Activated T-cell treated with anti-CD3 and anti-CD28 coated beads, Interleukin-2, amount 50 U/mL, for 24 hours (primary cell): ENCODE measurements around the gene MAN2B2.
A peak's percentile ranks its signal among the peaks of the same experiment; 100 is the strongest.
"Not testable (repeated sequence)": the region's sequence is repeated elsewhere in the genome, so short reads cannot be mapped to it uniquely, and the experiment has no call there.

Source experiments
- DNase-seq: peaks from one replicate; pipeline ENCODE4 v3.0.0-alpha.2; 2020
- H3K27ac Mint-ChIP-seq: 2 replicates; pipeline ENCODE4 v1.8.0; 2020; ENCODE audit warnings: mild to moderate bottlenecking, mixed read lengths
- H3K27me3 Mint-ChIP-seq: 2 replicates; pipeline ENCODE4 v1.8.0; 2020; ENCODE audit warnings: mixed read lengths
- H3K36me3 Mint-ChIP-seq: 2 replicates; pipeline ENCODE4 v1.8.0; 2020; ENCODE audit warnings: low read depth, mixed read lengths
- H3K4me1 Mint-ChIP-seq: 2 replicates; pipeline ENCODE4 v1.8.0; 2020; ENCODE audit warnings: low read depth, mixed read lengths
- H3K4me3 Mint-ChIP-seq: 2 replicates; pipeline ENCODE4 v1.8.0; 2020; ENCODE audit warnings: mild to moderate bottlenecking, moderate library complexity, mixed read lengths
- H3K9me3 Mint-ChIP-seq: 2 replicates; pipeline ENCODE4 v1.8.0; 2020; ENCODE audit warnings: mixed read lengths

The MAN2B2 gene

DNA sequence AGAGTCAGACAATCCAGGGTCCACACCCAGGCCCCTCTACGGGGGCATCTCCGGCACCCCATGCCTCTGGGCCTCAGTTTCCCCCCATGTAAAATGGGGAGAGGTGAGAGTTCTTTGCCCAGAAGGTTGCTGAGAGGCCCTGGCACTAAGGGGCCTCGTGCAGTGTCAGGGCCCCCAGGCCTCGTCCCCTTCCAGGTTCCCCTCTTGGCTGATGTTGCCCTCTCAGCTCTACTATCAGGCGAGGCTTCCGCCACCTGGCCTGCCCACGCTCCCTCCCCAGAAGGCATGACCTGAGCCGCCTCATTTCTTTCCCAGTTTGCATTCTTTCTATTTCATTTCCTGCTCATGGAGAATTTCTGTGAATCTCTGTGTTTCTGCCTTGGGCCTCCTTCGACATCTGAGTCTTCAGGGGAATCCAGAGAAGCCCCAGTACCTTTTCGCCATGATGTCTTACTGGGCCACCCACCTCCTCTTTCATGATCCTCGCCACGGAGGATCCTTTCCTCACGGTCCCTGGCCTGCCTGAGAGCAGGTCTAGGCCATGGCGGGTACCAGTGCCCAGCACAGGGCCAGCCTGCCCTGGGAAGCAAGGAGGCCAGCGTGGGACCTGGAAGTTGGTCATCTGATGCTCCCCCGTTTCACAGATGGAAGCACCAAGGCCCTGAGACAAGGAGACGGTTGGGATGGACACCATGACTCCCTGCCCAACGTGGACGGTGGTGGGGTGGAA lies 43.6 kb downstream of the MAN2B2 start:
- Mint-ChIP-seq H3K27ac (peak overlapping the region; percentile 10), H3K27me3 (no peaks in the 10 kb centered on the region), H3K9me3 (no peaks in the 10 kb centered on the region), H3K4me3 (no peak overlapping the region), H3K36me3 (peaks cover 73% of the 10 kb centered on the region), H3K4me1 (no peaks in the 10 kb centered on the region)
- no peak for DNase-seq

DNA sequence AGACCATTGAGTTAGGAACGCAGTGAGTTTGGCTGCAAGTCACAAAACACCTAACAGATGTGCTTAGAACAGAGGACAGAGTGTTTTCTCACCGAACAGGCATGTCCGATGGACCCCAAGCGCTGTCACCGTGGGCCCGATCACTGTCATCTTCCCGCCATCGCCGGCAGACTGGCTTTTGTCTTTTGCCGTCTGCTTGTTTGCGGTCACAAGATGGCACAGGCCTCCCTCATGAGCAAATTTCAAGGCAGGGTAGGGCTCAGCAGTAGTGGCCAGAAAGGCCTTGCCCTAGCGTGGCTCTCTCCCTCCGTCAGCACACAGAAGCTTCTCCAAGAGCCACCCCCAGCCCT lies 44.1 kb downstream of the MAN2B2 start:
- Mint-ChIP-seq H3K36me3 (peaks cover 69% of the 10 kb centered on the region), H3K27me3 (no peaks in the 10 kb centered on the region), H3K9me3 (no peaks in the 10 kb centered on the region), H3K4me3 (no peak overlapping the region), H3K4me1 (no peaks in the 10 kb centered on the region), H3K27ac (no peak overlapping the region)
- DNase-seq: no peak

DNA sequence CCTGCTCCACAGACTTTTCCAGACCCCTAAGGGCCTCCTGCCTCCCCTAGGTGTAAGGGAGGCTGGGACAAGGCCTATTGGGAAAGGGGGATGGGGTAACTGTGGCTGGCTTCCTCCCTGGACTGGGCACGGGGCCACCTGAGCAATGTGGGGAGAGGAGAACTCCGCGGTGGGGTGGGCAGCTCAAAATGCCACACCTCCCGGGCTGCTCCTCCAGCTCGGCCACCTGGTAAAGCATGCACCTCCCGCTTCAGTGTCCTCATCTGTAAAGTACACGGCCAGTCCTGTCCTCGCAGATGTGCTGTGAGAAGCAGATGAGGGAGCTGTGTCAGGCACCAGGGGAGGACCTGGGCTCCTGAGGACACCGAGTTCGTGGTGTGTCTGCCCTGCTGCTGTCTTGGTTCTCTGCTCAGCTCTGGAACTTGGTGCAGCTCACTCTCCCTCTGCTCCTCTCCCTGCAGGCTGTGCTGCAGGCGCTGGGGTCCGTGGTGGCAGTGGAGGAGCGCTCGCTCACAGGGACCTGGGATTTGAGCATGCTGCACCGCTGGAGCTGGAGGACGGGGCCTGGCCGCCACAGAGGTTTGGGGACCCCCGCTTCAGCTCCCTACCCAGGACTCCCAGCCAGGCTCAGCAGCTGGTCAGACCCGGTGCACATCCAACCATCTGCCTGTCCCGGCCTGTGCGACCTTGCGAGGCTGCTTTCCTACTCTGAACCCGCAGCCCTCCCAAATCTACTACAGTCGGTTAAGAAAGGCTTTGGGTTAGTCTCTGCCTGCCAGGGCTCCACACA lies 44.7 kb downstream of the MAN2B2 start:
- no peaks in the 10 kb centered on the region for H3K9me3 Mint-ChIP-seq
- no peaks in the 10 kb centered on the region for H3K27me3 Mint-ChIP-seq
- DNase-seq: no peak
- H3K36me3 Mint-ChIP-seq: peaks cover 65% of the 10 kb centered on the region
- H3K4me3 Mint-ChIP-seq: no peak overlapping the region
- H3K4me1 Mint-ChIP-seq: no peaks in the 10 kb centered on the region
- H3K27ac Mint-ChIP-seq: no peak overlapping the region

DNA sequence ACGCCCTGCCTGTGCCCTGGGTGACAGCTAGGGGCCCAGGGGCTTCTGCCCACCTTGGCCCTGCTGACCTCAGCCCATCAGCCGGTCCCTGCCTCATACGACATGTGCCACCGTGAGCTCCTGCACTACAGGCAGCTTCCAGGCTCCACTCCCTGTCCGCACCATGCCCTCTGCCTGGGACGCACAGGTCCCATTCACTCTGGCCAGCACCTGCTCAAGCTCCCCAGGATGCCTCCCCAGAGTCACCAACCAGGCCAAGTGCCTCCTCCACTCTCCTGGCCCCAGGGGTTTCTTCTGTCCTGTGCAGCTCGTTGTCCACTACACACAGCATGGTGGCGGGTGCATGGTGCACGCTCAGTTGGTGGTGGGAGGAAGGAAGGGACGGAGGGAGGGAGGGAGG lies 45.3 kb downstream of the MAN2B2 start:
- H3K9me3 Mint-ChIP-seq: no peaks in the 10 kb centered on the region
- peaks cover 58% of the 10 kb centered on the region for H3K36me3 Mint-ChIP-seq
- no peak overlapping the region for H3K27ac Mint-ChIP-seq

DNA sequence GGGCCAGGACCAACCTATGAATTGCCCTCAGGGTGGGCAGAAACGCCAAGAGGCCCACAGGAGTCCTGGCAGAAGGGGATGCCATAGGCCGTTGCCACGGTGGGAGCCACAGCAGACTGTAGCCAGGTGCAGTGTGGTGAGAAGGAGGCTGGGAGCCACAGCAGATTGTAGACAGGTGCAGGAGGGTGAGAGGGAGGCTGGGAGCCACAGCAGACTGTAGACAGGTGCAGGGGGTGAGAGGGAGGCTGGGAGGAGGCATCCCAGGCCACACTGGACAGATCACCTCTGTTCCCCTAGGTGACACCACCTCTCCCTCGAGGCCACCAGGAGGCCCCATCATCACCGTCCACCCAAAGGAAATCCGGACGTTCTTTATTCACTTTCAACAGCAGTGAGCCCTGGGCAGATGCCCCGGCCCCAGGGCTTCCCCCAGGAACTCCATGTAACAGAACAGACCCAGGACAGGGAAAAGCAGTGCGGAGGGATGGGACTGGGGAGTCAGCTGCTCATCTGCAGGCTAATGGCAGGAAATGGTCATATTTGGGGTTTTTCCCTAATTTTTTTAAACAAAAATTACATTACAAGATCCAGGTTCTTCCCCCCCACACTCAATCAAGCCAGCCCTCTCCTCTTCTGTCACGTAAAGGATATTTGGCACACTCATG lies 46.0 kb downstream of the MAN2B2 start:
- Mint-ChIP-seq H3K36me3 (peaks cover 52% of the 10 kb centered on the region), H3K9me3 (no peaks in the 10 kb centered on the region), H3K4me3 (no peak overlapping the region), H3K27ac (no peak overlapping the region), H3K27me3 (no peaks in the 10 kb centered on the region), H3K4me1 (no peaks in the 10 kb centered on the region)
- no peak for DNase-seq

More for the DNA sequence above, 45.3 kb downstream of the MAN2B2 start:
- H3K4me1 Mint-ChIP-seq: no peaks in the 10 kb centered on the region
- no peak overlapping the region for H3K4me3 Mint-ChIP-seq
- DNase-seq: no peak
- H3K27me3 Mint-ChIP-seq: no peaks in the 10 kb centered on the region

DNA sequence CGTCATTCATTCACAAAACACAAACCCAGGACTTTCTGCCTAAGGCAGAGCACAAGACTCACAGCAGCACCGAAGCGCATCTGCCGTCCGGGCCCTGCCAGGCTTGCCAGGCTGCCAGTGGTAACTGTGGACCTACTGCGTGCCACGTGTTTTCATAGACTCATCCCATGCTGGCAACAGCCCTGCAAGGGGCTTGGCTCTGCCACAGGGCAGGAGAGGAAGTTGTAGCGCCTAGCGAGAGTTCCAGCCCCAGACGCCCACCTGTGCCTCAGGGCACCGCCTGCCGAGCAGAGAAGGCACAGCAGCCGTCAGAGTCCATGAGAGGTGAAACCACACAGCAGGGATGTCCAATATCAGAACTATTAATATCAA lies 46.6 kb downstream of the MAN2B2 start:
- no peaks in the 10 kb centered on the region for H3K9me3 Mint-ChIP-seq
- H3K27ac Mint-ChIP-seq: no peak overlapping the region
- no peak for DNase-seq
- no peak overlapping the region for H3K4me3 Mint-ChIP-seq
- H3K27me3 Mint-ChIP-seq: no peaks in the 10 kb centered on the region
- H3K4me1 Mint-ChIP-seq: no peaks in the 10 kb centered on the region
- peaks cover 47% of the 10 kb centered on the region for H3K36me3 Mint-ChIP-seq

DNA sequence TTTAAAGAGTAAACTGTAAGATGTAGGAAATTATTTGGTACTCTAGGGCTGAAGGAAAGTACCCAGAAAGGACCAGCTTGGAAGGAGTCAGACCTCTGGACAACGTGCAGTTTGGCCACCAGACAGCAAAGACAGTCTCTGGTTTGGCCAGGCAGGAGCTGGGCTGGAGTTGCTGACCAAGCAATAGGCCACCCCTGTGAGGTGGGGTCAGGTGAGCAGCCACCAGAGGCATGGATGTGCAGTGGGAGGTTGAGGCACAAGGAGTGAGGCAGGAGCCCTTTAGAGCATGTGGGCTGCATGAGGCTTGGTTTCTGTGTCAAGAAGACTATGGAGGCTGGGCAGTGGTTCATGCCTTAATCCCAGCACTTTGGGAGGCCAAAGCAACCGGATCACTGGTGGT lies 47.8 kb downstream of the MAN2B2 start:
- Mint-ChIP-seq H3K9me3 (no peaks in the 10 kb centered on the region), H3K4me3 (no peak overlapping the region), H3K36me3 (peaks cover 35% of the 10 kb centered on the region), H3K4me1 (no peaks in the 10 kb centered on the region), H3K27ac (no peak overlapping the region), H3K27me3 (no peaks in the 10 kb centered on the region)
- no peak for DNase-seq

DNA sequence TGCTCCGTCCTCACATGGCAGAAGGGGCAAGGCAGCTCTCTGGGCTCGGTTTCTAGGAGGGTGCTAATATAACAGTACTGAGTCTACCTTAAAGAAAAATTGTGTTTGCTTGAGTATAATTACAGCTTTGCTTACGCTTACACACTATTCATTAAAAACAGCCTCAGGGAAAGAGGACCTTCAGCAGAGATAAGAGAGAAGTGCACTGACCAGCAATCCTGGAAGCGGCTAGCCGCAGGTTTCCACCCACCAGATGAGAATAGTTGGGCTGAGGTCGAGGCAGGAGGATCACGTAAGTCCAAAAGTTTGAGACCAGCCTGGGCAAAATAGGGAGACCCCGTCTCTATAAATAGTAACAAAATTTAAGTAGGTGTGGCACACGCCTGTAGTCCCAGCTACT lies 50.3 kb downstream of the MAN2B2 start:
- H3K4me3 Mint-ChIP-seq: no peak overlapping the region

DNA sequence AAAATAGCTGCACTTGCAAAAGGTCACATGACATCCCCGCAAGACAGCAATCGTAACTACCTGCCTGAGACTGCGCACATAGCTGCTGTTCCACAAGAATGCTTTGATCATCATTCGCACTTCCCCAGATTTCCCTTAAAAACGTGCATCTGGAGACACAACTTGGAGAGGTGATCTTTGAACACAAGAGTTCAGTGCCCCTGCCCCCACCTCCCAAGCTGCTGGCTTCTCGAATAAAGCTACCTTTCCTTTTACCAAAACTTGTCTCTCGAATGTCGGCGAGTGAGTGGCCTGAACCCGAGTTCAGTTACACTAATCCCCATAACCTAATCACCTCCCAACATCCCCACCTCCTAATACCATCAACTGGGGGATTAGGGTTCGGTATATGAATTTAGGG lies 51.1 kb downstream of the MAN2B2 start:
- no peaks in the 10 kb centered on the region for H3K4me1 Mint-ChIP-seq
- H3K36me3 Mint-ChIP-seq: peaks cover 7% of the 10 kb centered on the region
- H3K4me3 Mint-ChIP-seq: no peak overlapping the region
- H3K27me3 Mint-ChIP-seq: no peaks in the 10 kb centered on the region
- H3K9me3 Mint-ChIP-seq: no peaks in the 10 kb centered on the region
- no peak for DNase-seq
- no peak overlapping the region for H3K27ac Mint-ChIP-seq

More for the DNA sequence above, 50.3 kb downstream of the MAN2B2 start:
- Mint-ChIP-seq H3K27me3 (no peaks in the 10 kb centered on the region), H3K27ac (no peak overlapping the region), H3K9me3 (no peaks in the 10 kb centered on the region), H3K36me3 (peaks cover 12% of the 10 kb centered on the region), H3K4me1 (no peaks in the 10 kb centered on the region)
- DNase-seq: no peak

DNA sequence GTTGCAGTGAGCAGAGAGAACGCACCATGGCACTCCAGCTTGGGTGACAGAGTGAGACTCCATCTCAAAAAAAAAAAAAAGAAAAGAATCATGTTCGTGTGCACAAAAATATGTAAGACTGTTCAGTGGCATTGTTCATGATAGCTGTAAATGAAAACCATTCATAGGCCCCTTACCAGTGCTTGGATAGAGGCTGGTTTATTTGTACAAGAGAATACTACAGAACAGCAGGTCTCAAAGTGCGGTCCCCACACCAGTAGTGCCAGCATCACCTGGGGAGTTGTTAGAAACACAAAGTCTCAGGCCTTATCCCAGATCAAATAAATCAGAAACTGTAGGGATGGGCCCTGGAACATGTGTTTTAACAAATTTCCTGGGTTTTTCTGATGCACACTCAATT lies 52.8 kb downstream of the MAN2B2 start:
- no peak for DNase-seq
- no peaks in the 10 kb centered on the region for H3K9me3 Mint-ChIP-seq
- H3K27me3 Mint-ChIP-seq: no peaks in the 10 kb centered on the region
- no peaks in the 10 kb centered on the region for H3K4me1 Mint-ChIP-seq
- H3K36me3 Mint-ChIP-seq: no peaks in the 10 kb centered on the region
- H3K27ac Mint-ChIP-seq: no peak overlapping the region
- H3K4me3 Mint-ChIP-seq: no peak overlapping the region

DNA sequence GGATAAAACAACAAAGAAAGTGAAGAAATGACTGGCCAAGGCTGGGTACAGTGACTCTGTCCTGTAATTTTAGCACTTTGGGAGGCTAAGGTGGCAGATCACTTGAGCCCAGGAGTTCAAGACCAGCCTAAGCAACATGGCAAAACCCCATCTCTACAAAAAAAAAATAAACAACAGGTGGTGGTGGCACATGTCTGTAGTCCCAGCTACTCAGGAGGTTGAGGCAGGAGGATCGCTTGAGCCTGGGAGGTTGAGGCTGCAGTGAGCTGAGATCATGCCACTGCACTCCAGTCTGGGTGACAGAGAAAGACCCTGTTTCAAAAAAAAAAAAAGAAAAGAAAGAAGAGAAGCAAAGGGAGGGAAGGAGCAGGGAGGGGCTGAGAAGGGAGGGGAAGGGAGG lies 53.5 kb downstream of the MAN2B2 start:
- H3K4me3 Mint-ChIP-seq, H3K4me1 Mint-ChIP-seq, H3K9me3 Mint-ChIP-seq, H3K27me3 Mint-ChIP-seq, DNase-seq, H3K27ac Mint-ChIP-seq, H3K36me3 Mint-ChIP-seq: not testable (repeated sequence)

DNA sequence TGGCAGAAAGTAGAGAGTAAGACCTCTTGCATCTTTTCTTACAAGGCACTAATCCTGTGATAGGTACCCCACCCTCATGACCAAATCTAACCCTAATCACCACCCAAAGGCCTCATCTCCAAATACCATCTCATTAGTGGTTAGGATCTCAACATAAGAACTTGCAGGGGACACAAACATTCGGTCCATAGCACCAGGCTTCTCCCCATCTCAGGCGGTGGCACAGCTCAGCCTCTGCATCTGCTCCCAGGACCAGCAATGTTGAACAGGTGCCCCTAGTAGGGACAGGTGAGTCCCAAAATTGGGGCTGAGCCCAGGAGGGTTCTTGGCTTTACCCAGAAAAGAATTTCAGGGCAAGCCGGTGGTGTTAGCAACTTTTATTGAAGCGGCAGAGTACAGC lies 57.1 kb downstream of the MAN2B2 start:
- Mint-ChIP-seq H3K4me3 (no peak overlapping the region), H3K36me3 (no peaks in the 10 kb centered on the region), H3K9me3 (no peaks in the 10 kb centered on the region), H3K4me1 (peaks cover 2% of the 10 kb centered on the region), H3K27ac (no peak overlapping the region), H3K27me3 (no peaks in the 10 kb centered on the region)
- no peak for DNase-seq

DNA sequence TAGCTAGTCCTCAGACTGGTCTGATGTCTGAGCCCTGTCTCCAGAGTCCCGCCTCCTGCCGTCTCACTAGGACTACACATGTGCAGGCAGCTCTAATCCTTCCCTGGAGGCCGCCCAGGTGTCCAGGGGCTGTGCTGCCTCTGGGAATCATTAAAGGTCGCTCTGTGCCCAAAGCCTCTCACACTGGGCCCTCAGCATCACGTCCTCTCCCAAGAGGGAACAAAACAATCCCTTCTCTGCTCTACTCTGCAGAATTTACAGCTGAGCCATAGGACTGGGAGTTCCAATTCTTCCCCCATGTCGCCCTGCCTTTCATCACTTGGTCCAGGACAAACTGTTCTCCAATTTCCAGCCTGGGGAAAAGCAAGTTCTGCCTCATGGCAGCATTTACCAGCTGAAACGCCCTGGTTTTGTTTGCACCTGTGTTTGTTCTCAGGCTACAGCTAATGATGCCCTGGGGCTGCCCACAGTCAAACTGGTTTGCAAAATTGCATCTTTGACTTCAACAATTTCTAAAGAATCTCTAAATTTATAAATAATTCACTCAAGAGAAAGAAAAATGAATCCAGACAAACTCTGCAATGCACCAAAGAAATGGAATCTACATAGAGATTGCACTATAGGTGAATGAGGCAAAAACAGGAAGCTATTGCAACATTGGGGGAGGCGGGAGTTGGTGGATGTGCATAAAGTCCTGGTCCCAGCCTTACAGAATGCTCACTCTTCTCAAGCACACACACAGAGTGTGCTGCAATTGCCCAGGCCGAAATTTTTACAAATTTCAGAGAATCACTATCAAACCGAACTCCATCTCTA lies 58.3 kb downstream of the MAN2B2 start:
- Mint-ChIP-seq H3K9me3 (no peaks in the 10 kb centered on the region), H3K27me3 (no peaks in the 10 kb centered on the region), H3K36me3 (no peaks in the 10 kb centered on the region), H3K4me3 (no peak overlapping the region), H3K27ac (no peak overlapping the region), H3K4me1 (peaks cover 2% of the 10 kb centered on the region)
- no peak for DNase-seq

DNA sequence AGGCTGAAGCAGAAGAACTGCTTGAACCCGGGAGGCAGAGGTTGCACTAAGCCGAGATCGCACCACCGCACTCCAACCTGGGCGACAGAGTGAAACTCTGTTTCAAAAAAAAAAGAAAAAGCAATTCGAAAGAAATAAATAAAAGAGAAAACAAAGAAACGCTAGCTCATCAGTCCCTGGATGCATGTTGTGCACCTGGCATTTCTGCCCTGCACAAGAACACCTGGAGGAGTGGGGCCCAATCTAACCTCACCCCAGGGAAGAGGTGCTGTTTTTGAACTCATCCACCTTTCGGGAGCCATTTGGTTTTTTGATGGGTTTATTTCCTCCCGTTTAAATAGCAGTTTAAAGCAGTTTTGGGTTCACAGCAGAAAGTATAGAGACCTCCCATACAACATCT lies 59.8 kb downstream of the MAN2B2 start:
- Mint-ChIP-seq H3K27me3 (no peaks in the 10 kb centered on the region), H3K4me3 (no peak overlapping the region), H3K4me1 (peaks cover 6% of the 10 kb centered on the region), H3K36me3 (no peaks in the 10 kb centered on the region), H3K27ac (no peak overlapping the region), H3K9me3 (no peaks in the 10 kb centered on the region)
- DNase-seq: no peak
